ENCODE data around the gene SPX. TPM values are rescaled to one million over a fixed set of nuclear protein-coding genes. Genes with fewer than 3 reads are reported as not detected.

The SPX gene
- total and polyA plus RNA-seq, 5 donors from 2014 or later = 0.09 to 0.76 (median 0.38) TPM; not detected in 1

- Mint-ChIP-seq H3K36me3 (peaks cover 20% of the 10 kb centered on the region), H3K4me1 (peaks cover 9 to 68% (median 56%) of the 10 kb centered on the region in 4 donors), H3K27me3 (no peaks in the 10 kb centered on the region), H3K4me3 (no peak within 1 kb of the TSS), H3K27ac (peak within 1 kb of the TSS in 1 of 3 donors; percentile 84), H3K9me3 (no peaks in the 10 kb centered on the region)
- ATAC-seq (ENCODE audit: low read depth in 2 of 2) (peak; percentile 98 to 99), DNase-seq (peak; percentile 88 to 98 (median 94))
- Histone ChIP-seq H3K36me3 (ENCODE audit: control insufficient read depth, insufficient read depth, low read length) (peaks cover 22% of the 10 kb centered on the region), H3K4me3 (ENCODE audit: low read depth, low read length) (peak within 1 kb of the TSS; percentile 94), H3K27me3 (ENCODE audit: control insufficient read depth, insufficient read depth, low read length) (no peaks in the 10 kb centered on the region), H3K27ac (ENCODE audit: insufficient read depth, low read length, poor library complexity, severe bottlenecking) (peak within 1 kb of the TSS; percentile 88), H3K9me3 (ENCODE audit: control insufficient read depth in 2 of 2, low read length in 2 of 2) (no peaks in the 10 kb centered on the region), H3K4me1 (ENCODE audit: control insufficient read depth, insufficient read depth, low read length, poor library complexity, severe bottlenecking) (peaks cover 57% of the 10 kb centered on the region)
These were observed 24.6 kb upstream of the SPX start, which contains the start of the genes GOLT1B and RECQL for GRCh38 chr12:21501258-21502163. TSS of gene GOLT1B (plus strand) at chr12:21501789. CDS start at chr12:21501924, 135 bp downstream. TSS of gene RECQL (minus strand) at chr12:21501635. CDS start at chr12:21499570, 2,065 bp downstream.

- peaks cover 57% of the 10 kb centered on the region for H3K4me1 ChIP-seq (ENCODE audit: control insufficient read depth, insufficient read depth, low read length, poor library complexity, severe bottlenecking)
- ATAC-seq (ENCODE audit: low read depth in 2 of 2) = peak in 1 of 2 donors; percentile 0
These were observed 24.0 kb upstream of the SPX start for GRCh38 chr12:21502164-21502496.

GRCh38 chr12:21502872-21503271, 23.2 kb upstream of the SPX start:
- Histone ChIP-seq H3K27me3 (ENCODE audit: control insufficient read depth, insufficient read depth, low read length) (no peaks in the 10 kb centered on the region), H3K4me1 (ENCODE audit: control insufficient read depth, insufficient read depth, low read length, poor library complexity, severe bottlenecking) (peaks cover 57% of the 10 kb centered on the region), H3K36me3 (ENCODE audit: control insufficient read depth, insufficient read depth, low read length) (peaks cover 12% of the 10 kb centered on the region), H3K4me3 (ENCODE audit: low read depth, low read length) (peak overlapping the region; percentile 94), H3K9me3 (ENCODE audit: control insufficient read depth in 2 of 2, low read length in 2 of 2) (no peaks in the 10 kb centered on the region), H3K27ac (ENCODE audit: insufficient read depth, low read length, poor library complexity, severe bottlenecking) (peak overlapping the region; percentile 88)
- ATAC-seq (ENCODE audit: low read depth in 2 of 2) = no peak
- peaks cover 9 to 61% (median 51%) of the 10 kb centered on the region in 4 donors for H3K4me1 Mint-ChIP-seq
- no peaks in the 10 kb centered on the region for H3K9me3 Mint-ChIP-seq
- H3K4me3 Mint-ChIP-seq = no peak overlapping the region
- H3K36me3 Mint-ChIP-seq = peaks cover 11% of the 10 kb centered on the region
- no peak for DNase-seq
- H3K27me3 Mint-ChIP-seq = no peaks in the 10 kb centered on the region
- H3K27ac Mint-ChIP-seq = peak overlapping the region in 1 of 3 donors; percentile 77

More at GRCh38 chr12:21502164-21502496, 24.0 kb upstream of the SPX start:
- Mint-ChIP-seq H3K4me3 (no peak overlapping the region), H3K27ac (peak overlapping the region in 1 of 3 donors; percentile 84), H3K4me1 (peaks cover 9 to 62% (median 53%) of the 10 kb centered on the region in 4 donors), H3K36me3 (peaks cover 14% of the 10 kb centered on the region), H3K27me3 (no peaks in the 10 kb centered on the region), H3K9me3 (no peaks in the 10 kb centered on the region)
- peak in 2 of 3 donors; percentile 20 to 56 for DNase-seq
- Histone ChIP-seq H3K4me3 (ENCODE audit: low read depth, low read length) (peak overlapping the region; percentile 94), H3K27me3 (ENCODE audit: control insufficient read depth, insufficient read depth, low read length) (no peaks in the 10 kb centered on the region), H3K27ac (ENCODE audit: insufficient read depth, low read length, poor library complexity, severe bottlenecking) (peak overlapping the region; percentile 88), H3K9me3 (ENCODE audit: control insufficient read depth in 2 of 2, low read length in 2 of 2) (no peaks in the 10 kb centered on the region), H3K36me3 (ENCODE audit: control insufficient read depth, insufficient read depth, low read length) (peaks cover 16% of the 10 kb centered on the region)

GRCh38 chr12:21505888-21506287, 20.2 kb upstream of the SPX start:
- Histone ChIP-seq H3K4me1 (ENCODE audit: control insufficient read depth, insufficient read depth, low read length, poor library complexity, severe bottlenecking) (peaks cover 47% of the 10 kb centered on the region), H3K27me3 (ENCODE audit: control insufficient read depth, insufficient read depth, low read length) (no peaks in the 10 kb centered on the region), H3K36me3 (ENCODE audit: control insufficient read depth, insufficient read depth, low read length) (peaks cover 12% of the 10 kb centered on the region), H3K27ac (ENCODE audit: insufficient read depth, low read length, poor library complexity, severe bottlenecking) (no peak overlapping the region), H3K4me3 (ENCODE audit: low read depth, low read length) (peak overlapping the region; percentile 16), H3K9me3 (ENCODE audit: control insufficient read depth in 2 of 2, low read length in 2 of 2) (no peaks in the 10 kb centered on the region)
- Mint-ChIP-seq H3K9me3 (no peaks in the 10 kb centered on the region), H3K4me3 (peak overlapping the region in 1 of 4 donors; percentile 39), H3K27ac (peak overlapping the region in 1 of 3 donors; percentile 82), H3K27me3 (no peaks in the 10 kb centered on the region), H3K36me3 (peaks cover 26% of the 10 kb centered on the region), H3K4me1 (peaks cover 22 to 77% (median 59%) of the 10 kb centered on the region in 4 donors)
- ATAC-seq (ENCODE audit: low read depth in 2 of 2) (no peak), DNase-seq (no peak)

- no peak for DNase-seq
- Mint-ChIP-seq H3K36me3 (peaks cover 34% of the 10 kb centered on the region), H3K4me1 (peaks cover 22 to 71% (median 55%) of the 10 kb centered on the region in 4 donors), H3K27me3 (no peaks in the 10 kb centered on the region), H3K4me3 (no peak overlapping the region), H3K9me3 (no peaks in the 10 kb centered on the region), H3K27ac (peak overlapping the region in 1 of 3 donors; percentile 14)
- peaks cover 35% of the 10 kb centered on the region for H3K4me1 ChIP-seq (ENCODE audit: control insufficient read depth, insufficient read depth, low read length, poor library complexity, severe bottlenecking)
- H3K9me3 ChIP-seq (ENCODE audit: control insufficient read depth in 2 of 2, low read length in 2 of 2) = no peaks in the 10 kb centered on the region
- no peak for ATAC-seq (ENCODE audit: low read depth in 2 of 2)
- H3K27me3 ChIP-seq (ENCODE audit: control insufficient read depth, insufficient read depth, low read length) = no peaks in the 10 kb centered on the region
- no peak overlapping the region for H3K4me3 ChIP-seq (ENCODE audit: low read depth, low read length)
- H3K27ac ChIP-seq (ENCODE audit: insufficient read depth, low read length, poor library complexity, severe bottlenecking) = no peak overlapping the region
- H3K36me3 ChIP-seq (ENCODE audit: control insufficient read depth, insufficient read depth, low read length) = peaks cover 17% of the 10 kb centered on the region
These were observed 18.2 kb upstream of the SPX start for GRCh38 chr12:21507849-21508248.

- Mint-ChIP-seq H3K36me3 (peaks cover 45% of the 10 kb centered on the region), H3K27ac (peak overlapping the region; percentile 88 to 100 (median 89)), H3K4me3 (peak overlapping the region; percentile 19 to 80 (median 78)), H3K9me3 (no peaks in the 10 kb centered on the region), H3K4me1 (peaks cover 22 to 52% (median 38%) of the 10 kb centered on the region in 4 donors), H3K27me3 (no peaks in the 10 kb centered on the region)
- no peaks in the 10 kb centered on the region for H3K27me3 ChIP-seq (ENCODE audit: control insufficient read depth, insufficient read depth, low read length)
- peaks cover 34% of the 10 kb centered on the region for H3K36me3 ChIP-seq (ENCODE audit: control insufficient read depth, insufficient read depth, low read length)
- no peaks in the 10 kb centered on the region for H3K9me3 ChIP-seq (ENCODE audit: control insufficient read depth in 2 of 2, low read length in 2 of 2)
- peaks cover 17% of the 10 kb centered on the region for H3K4me1 ChIP-seq (ENCODE audit: control insufficient read depth, insufficient read depth, low read length, poor library complexity, severe bottlenecking)
- peak overlapping the region; percentile 76 for H3K27ac ChIP-seq (ENCODE audit: insufficient read depth, low read length, poor library complexity, severe bottlenecking)
- ATAC-seq (ENCODE audit: low read depth in 2 of 2) (peak; percentile 76 to 82), DNase-seq (peak in 2 of 3 donors; percentile 47 to 84)
- peak overlapping the region; percentile 72 for H3K4me3 ChIP-seq (ENCODE audit: low read depth, low read length)
These were observed 16.3 kb upstream of the SPX start for GRCh38 chr12:21509768-21510167.

GRCh38 chr12:21516281-21516680, 9.8 kb upstream of the SPX start:
- Histone ChIP-seq H3K4me3 (ENCODE audit: low read depth, low read length) (no peak overlapping the region), H3K9me3 (ENCODE audit: control insufficient read depth in 2 of 2, low read length in 2 of 2) (no peaks in the 10 kb centered on the region), H3K4me1 (ENCODE audit: control insufficient read depth, insufficient read depth, low read length, poor library complexity, severe bottlenecking) (no peaks in the 10 kb centered on the region), H3K27me3 (ENCODE audit: control insufficient read depth, insufficient read depth, low read length) (no peaks in the 10 kb centered on the region), H3K27ac (ENCODE audit: insufficient read depth, low read length, poor library complexity, severe bottlenecking) (no peak overlapping the region), H3K36me3 (ENCODE audit: control insufficient read depth, insufficient read depth, low read length) (peaks cover 38% of the 10 kb centered on the region)
- no peak overlapping the region for H3K4me3 Mint-ChIP-seq
- H3K9me3 Mint-ChIP-seq = no peaks in the 10 kb centered on the region
- H3K27ac Mint-ChIP-seq = no peak overlapping the region
- H3K36me3 Mint-ChIP-seq = peaks cover 27% of the 10 kb centered on the region
- ATAC-seq (ENCODE audit: low read depth in 2 of 2) = no peak
- H3K27me3 Mint-ChIP-seq = no peaks in the 10 kb centered on the region
- H3K4me1 Mint-ChIP-seq = peaks cover 0 to 2% (median 1%) of the 10 kb centered on the region in 4 donors
- DNase-seq = no peak

All from CD4-positive, CD25-positive, alpha-beta regulatory T cell (primary cell).